Measurements from ENCODE around the gene DYSF.

DNA sequence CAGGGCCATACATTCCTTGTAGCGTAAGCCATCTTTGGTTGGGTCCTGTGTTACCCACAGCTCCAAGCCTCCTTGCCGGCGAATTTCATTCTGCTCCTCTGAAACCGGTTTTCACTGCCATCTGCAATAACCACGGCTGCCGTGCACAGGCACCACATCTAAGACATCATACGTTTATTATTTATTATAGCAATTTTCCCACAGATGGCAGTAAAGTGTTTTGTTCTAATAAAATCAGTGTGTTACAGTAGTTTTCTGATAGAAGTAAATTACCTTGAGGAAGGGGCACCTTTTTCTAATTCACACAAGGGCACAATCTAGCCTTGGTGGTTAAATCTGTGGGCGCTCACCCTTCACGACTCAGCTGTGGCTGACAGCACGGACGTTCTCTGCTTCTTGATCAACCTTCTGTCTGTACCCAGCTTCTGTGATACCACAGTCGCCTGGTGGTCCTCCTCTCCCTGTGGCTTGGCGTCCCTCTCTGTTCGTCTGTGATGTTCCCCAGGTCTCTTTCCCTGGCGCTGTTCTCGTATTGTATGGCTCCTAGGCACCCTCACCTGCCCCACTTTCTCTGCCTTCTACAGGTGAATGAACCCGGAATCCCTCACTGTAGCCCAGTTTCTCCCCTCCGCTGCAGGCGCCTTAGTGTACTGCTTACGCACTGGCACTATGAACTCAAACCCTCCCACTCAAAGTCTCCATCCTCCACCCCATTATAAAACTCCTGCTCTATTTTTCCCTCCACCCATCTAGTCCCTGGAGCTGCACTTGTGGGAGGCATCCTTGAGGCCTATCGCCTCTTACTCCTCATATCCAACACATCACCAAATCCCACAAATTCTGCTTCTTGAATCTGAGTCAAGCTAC lies 236.8 kb downstream of the DYSF start:
- no peak for TF ChIP-seq POLR2A (IDR thresholded peaks at IDR 0.05; ENCODE audit: low read length)
- no peak for TF ChIP-seq GATA1 (IDR thresholded peaks at IDR 0.05; ENCODE audit: low read depth, low read length)
